H1 (cell line): ENCODE data around the gene SAMD4A.

Experiments
- CREB1 ChIP-seq: IDR thresholded peaks from 2 replicates; pipeline ENCODE4 v1.6.1; 2012; ENCODE audit warnings: inconsistent platforms
- CTCF ChIP-seq, 3 experiments: IDR thresholded peaks; 1 replicate in 2 of 3; 2 replicates in 1 of 3; pipeline versions ENCODE4 v1.5.1 to v1.6.1; 2011; ENCODE audit warnings: low read length in 3 of 3, mild to moderate bottlenecking in 3 of 3, inconsistent platforms in 2 of 3, low read depth in 1 of 3, moderate library complexity in 1 of 3; ENCODE audit not compliant: insufficient read depth in 1 of 3; ENCODE audit errors: control extremely low read depth in 1 of 3
- EP300 ChIP-seq, 2 experiments: IDR thresholded peaks; 1 replicate in 1 of 2; 2 replicates in 1 of 2; pipeline ENCODE4 v1.6.1; 2011 to 2012; ENCODE audit warnings: low read depth in 2 of 2, low read length in 2 of 2, mild to moderate bottlenecking in 2 of 2, borderline replicate concordance in 1 of 2, inconsistent platforms in 1 of 2, moderate library complexity in 1 of 2
- RAD21 ChIP-seq, 2 experiments: IDR thresholded peaks in 1 of 2; conservative IDR thresholded peaks in 1 of 2; 2 replicates each; pipeline ENCODE4 v1.6.1; 2011; ENCODE audit warnings: low read depth in 2 of 2, low read length in 2 of 2, improper control_type of control experiment in 1 of 2, inconsistent platforms in 1 of 2, mild to moderate bottlenecking in 1 of 2, moderate library complexity in 1 of 2
- RBBP5 ChIP-seq: IDR thresholded peaks from 2 replicates; pipeline ENCODE4 v1.7.1; 2012; ENCODE audit warnings: low read depth, mild to moderate bottlenecking, inconsistent platforms, low read length, moderate library complexity, borderline replicate concordance
- SIRT6 ChIP-seq: IDR thresholded peaks from one replicate; pipeline ENCODE4 v1.7.1; 2012; ENCODE audit warnings: low read length, inconsistent platforms

- no peak for TF ChIP-seq RAD21 (IDR thresholded peaks at IDR 0.05 in 1 of 2, conservative IDR thresholded peaks at IDR 0.05 in 1 of 2; ENCODE audit: low read depth in 2 of 2, low read length in 2 of 2)
- no peak for TF ChIP-seq SIRT6
- no peak for TF ChIP-seq EP300 (IDR thresholded peaks at IDR 0.05; ENCODE audit: borderline replicate concordance in 1 of 2, low read depth in 2 of 2, low read length in 2 of 2)
- TF ChIP-seq CREB1 = no peak
- TF ChIP-seq RBBP5 = no peak
- no peak for TF ChIP-seq CTCF (IDR thresholded peaks at IDR 0.05; ENCODE audit: control extremely low read depth in 1 of 3, insufficient read depth in 1 of 3, low read depth in 1 of 3, low read length in 3 of 3)
These were observed 110.1 kb downstream of the SAMD4A start for GRCh38 chr14:54676812-54677708.
